Muscle layer of duodenum (tissue), 2 donors: Measurements from ENCODE around the gene APPL2.

Experiments used
- H3K27ac ChIP-seq: one replicate; pipeline ENCODE4 v1.7.0; 2013; ENCODE audit warnings: mild to moderate bottlenecking, low read length
- H3K27me3 ChIP-seq: one replicate; pipeline ENCODE4 v1.7.0; 2013; ENCODE audit warnings: low read depth, mild to moderate bottlenecking, control low read depth, low read length
- H3K36me3 ChIP-seq, 2 donors: one replicate each; pipeline ENCODE4 v1.7.0; 2013; ENCODE audit warnings: low read length in 2 of 2, control low read depth in 1 of 2, mild to moderate bottlenecking in 1 of 2; ENCODE audit not compliant: insufficient read depth in 2 of 2, control insufficient read depth in 1 of 2
- H3K4me1 ChIP-seq, 2 donors: one replicate each; pipeline ENCODE4 v1.7.0; 2013; ENCODE audit warnings: low read length in 2 of 2, mild to moderate bottlenecking in 2 of 2, control low read depth in 1 of 2, moderate library complexity in 1 of 2; ENCODE audit not compliant: insufficient read depth in 2 of 2, control insufficient read depth in 1 of 2
- H3K4me3 ChIP-seq, 2 donors: one replicate each; pipeline ENCODE4 v1.7.0; 2013; ENCODE audit warnings: low read length in 2 of 2, low read depth in 1 of 2, mild to moderate bottlenecking in 1 of 2
- H3K9me3 ChIP-seq, 2 donors: one replicate each; pipeline ENCODE4 v1.7.0; 2013; ENCODE audit warnings: low read length in 2 of 2, control low read depth in 1 of 2, mild to moderate bottlenecking in 1 of 2; ENCODE audit not compliant: control insufficient read depth in 1 of 2
- donor health status: healthy.

Gene APPL2

DNA sequence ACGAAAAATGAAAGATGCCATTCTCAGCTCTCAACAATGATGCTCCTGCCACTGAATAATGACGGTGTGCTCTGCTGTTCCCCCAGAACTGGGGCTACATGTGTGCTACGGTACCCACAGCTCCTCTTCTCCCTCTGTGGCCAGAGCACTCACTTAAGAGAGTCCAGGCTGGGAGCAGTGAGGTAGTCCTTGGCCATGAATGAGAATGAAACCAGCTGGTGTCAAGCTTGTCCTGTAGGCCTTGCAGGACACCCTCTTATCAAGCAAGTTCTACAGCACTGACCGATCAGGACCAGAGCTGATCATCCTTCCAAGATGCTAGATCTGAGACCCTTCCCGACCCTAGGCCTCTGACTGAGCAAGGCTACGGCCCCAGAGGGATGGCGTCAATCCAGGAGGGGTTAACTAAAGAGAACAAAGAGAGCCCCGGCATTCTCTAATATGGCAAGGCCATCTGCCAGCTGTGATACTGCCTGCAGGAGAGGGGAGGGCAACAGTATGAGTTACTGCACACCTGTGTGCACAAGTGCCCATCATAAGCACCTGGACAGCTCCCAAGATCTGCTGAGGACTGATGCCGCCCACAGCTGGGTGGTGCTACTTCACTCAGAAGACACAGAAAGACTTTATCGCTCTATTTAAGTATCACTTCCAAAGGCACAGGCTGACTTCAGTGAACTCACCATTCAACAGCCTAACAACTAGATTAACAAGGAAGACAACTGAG lies 30.5 kb downstream of the APPL2 start:
- H3K27me3 ChIP-seq: no peaks in the 10 kb centered on the region
- peaks cover 69 to 72% of the 10 kb centered on the region in 2 donors for H3K36me3 ChIP-seq
- peaks cover 0 to 7% of the 10 kb centered on the region in 2 donors for H3K4me1 ChIP-seq
- no peak overlapping the region for H3K27ac ChIP-seq
- no peaks in the 10 kb centered on the region for H3K9me3 ChIP-seq
- no peak overlapping the region for H3K4me3 ChIP-seq

- H3K9me3 ChIP-seq: no peaks in the 10 kb centered on the region
- H3K4me1 ChIP-seq: peaks cover 0 to 7% of the 10 kb centered on the region in 2 donors
- H3K4me3 ChIP-seq: no peak overlapping the region
- no peak overlapping the region for H3K27ac ChIP-seq
- no peaks in the 10 kb centered on the region for H3K27me3 ChIP-seq
- peaks cover 67 to 70% of the 10 kb centered on the region in 2 donors for H3K36me3 ChIP-seq
Observed at GRCh38 chr12:105204916-105205315, 31.1 kb downstream of the APPL2 start.

DNA sequence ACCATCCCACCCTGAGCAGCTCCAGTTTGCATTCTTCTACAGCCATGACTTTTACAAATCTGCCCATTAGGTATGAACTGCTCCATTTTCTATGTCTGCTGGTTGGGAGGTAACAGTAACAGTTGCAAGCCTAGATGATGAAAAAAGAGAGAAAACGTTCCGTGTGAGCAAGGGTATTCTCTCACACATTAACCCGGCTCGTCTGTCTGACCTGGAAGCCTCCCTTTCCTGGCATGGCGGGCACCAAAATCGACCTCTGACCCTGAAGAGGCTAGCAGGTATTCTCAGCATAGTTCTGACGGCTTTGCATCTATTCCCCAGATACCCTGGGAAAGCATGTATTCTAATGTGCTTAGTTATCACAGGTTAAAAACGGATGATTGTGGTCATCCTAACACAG lies 31.8 kb downstream of the APPL2 start:
- Histone ChIP-seq H3K27ac (no peak overlapping the region), H3K27me3 (no peaks in the 10 kb centered on the region), H3K4me1 (peaks cover 0 to 7% of the 10 kb centered on the region in 2 donors), H3K4me3 (no peak overlapping the region), H3K9me3 (no peaks in the 10 kb centered on the region), H3K36me3 (peaks cover 67 to 75% of the 10 kb centered on the region in 2 donors)

DNA sequence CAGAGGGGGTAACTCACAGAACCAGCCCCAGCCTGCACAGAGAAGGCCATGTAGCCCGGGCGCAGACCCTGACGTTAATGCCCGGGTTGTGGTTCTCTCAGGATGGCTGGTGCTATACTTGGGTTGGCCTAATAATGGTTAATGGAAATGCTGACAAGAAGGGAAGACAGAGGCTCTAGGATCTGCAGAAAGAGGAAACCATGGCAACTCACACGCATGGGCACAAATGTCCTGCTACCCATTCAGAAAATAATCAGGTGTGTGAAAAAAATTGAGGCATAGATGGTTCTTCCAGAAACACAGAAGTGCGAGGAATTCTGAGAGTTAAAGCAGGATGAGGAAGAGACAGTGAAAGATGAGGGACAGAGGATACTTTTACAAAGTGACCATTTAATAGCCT lies 33.8 kb downstream of the APPL2 start:
- no peaks in the 10 kb centered on the region for H3K9me3 ChIP-seq
- H3K27me3 ChIP-seq: no peaks in the 10 kb centered on the region
- H3K36me3 ChIP-seq: peaks cover 69 to 73% of the 10 kb centered on the region in 2 donors
- H3K4me1 ChIP-seq: peaks cover 0 to 7% of the 10 kb centered on the region in 2 donors
- no peak overlapping the region for H3K4me3 ChIP-seq
- no peak overlapping the region for H3K27ac ChIP-seq

DNA sequence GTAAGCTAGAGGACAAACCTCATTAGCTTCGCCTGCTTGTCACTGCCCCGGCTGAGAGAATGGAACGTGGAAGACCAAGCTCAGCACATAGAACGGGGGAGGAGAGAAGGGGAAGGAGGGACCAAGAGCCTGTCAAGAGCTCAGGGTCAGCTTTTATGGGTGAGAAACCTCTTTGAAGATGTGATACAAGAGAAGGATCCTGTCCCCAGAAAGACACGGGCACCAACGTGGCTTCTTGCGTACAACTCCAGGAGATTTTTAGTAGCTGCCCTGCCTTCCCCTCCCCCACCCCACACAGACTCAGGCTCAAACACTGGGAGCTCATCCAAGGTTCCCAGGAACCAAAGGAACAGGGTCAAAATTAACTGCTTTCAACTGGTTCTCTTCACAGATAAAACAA lies 34.7 kb downstream of the APPL2 start:
- no peak overlapping the region for H3K4me3 ChIP-seq
- no peaks in the 10 kb centered on the region for H3K27me3 ChIP-seq
- H3K27ac ChIP-seq: no peak overlapping the region
- no peaks in the 10 kb centered on the region for H3K9me3 ChIP-seq
- H3K36me3 ChIP-seq: peaks cover 61 to 73% of the 10 kb centered on the region in 2 donors
- peaks cover 0 to 7% of the 10 kb centered on the region in 2 donors for H3K4me1 ChIP-seq

DNA sequence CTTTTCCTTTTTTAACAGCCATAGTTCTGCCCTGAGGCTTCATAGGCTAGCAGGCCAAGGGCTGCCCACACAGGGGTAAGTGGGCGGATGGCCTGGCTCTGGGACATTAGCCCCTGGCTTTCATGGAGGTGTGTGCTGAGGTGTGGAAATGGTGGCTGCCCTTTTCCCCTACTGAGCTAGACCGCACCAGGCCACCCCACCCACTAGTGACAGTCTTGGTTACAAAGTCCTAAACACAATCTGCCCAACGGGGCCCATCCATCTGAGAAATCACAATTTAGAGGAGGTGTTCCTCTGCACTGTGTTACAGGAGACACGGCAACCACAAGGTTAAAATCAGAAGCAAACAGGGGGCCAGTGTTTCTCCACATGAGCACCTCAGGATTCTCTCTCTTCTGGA lies 35.6 kb downstream of the APPL2 start:
- Histone ChIP-seq H3K27ac (no peak overlapping the region), H3K4me1 (peaks cover 0 to 7% of the 10 kb centered on the region in 2 donors), H3K27me3 (no peaks in the 10 kb centered on the region), H3K4me3 (no peak overlapping the region), H3K36me3 (peaks cover 55 to 69% of the 10 kb centered on the region in 2 donors), H3K9me3 (no peaks in the 10 kb centered on the region)

DNA sequence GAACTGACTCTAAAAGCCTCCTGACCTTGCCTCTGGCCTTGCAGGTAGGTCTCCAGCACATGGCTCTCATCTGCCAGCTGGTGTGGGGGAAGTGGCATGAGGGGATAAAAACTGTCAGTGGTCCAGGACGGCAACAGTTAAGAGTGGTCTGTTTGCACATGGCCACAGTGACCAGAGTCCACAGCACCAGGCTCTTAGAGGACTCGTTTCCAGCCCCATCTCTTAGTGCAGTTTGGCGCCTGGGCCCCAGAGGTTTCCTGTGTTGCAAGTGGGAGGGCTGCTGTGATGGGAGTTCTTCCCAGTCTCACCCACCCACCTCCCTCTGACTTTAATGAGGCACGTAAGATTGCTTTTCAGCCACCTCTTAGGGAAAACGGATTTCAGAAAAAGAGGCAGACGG lies 37.0 kb downstream of the APPL2 start:
- Histone ChIP-seq H3K27me3 (no peaks in the 10 kb centered on the region), H3K27ac (no peak overlapping the region), H3K9me3 (no peaks in the 10 kb centered on the region), H3K36me3 (peaks cover 50 to 68% of the 10 kb centered on the region in 2 donors), H3K4me3 (no peak overlapping the region), H3K4me1 (peaks cover 0 to 7% of the 10 kb centered on the region in 2 donors)

DNA sequence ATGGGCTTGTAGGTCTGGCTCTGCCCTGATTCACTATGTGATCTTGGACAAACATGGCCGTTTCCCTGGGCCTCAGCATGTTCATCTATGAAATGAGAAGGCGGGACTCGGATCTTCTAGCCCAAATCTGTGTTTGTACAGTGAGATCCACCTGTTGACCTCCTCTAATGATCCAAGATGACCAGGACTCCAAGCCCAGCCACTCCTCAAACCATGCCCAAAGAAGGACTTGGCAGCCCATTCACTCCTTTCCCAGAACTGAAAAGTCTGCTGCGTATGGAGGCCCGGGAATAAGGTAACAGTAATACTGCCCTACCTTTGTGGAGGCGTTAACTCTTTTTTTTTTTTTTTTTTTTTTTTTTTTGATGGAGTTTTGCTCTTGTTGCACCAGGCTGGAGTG lies 39.9 kb downstream of the APPL2 start:
- H3K9me3 ChIP-seq: no peaks in the 10 kb centered on the region
- no peaks in the 10 kb centered on the region for H3K27me3 ChIP-seq
- H3K4me3 ChIP-seq: no peak overlapping the region
- peaks cover 50 to 73% of the 10 kb centered on the region in 2 donors for H3K36me3 ChIP-seq
- H3K4me1 ChIP-seq: no peaks in the 10 kb centered on the region
- H3K27ac ChIP-seq: no peak overlapping the region

DNA sequence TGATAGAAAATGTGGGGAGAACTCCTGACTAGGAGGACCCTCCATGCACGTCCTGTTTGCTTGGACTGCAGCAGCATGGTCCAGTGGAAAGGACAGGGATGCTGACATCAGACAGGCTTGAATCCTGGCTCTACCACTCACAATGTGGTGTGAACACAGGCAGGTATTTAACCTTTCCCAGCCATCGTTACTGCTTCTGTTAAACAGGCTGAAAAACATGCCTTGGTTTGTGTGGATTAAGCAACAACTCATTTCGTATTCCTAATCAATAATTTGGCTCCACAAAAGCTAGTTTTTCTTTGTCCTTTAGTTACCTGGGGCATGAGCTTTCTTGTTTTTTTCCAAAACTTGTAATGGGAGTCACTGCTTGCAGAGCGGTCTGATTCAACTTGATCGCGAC lies 41.0 kb downstream of the APPL2 start:
- H3K27ac ChIP-seq: no peak overlapping the region

GRCh38 chr12:105192624-105193225 lies 43.2 kb downstream of the APPL2 start:
- H3K4me1 ChIP-seq: no peaks in the 10 kb centered on the region
- no peak overlapping the region for H3K4me3 ChIP-seq
- no peak overlapping the region for H3K27ac ChIP-seq
- H3K36me3 ChIP-seq: peaks cover 60 to 86% of the 10 kb centered on the region in 2 donors
- H3K9me3 ChIP-seq: no peaks in the 10 kb centered on the region
- H3K27me3 ChIP-seq: no peaks in the 10 kb centered on the region

More for the DNA sequence above, 41.0 kb downstream of the APPL2 start:
- Histone ChIP-seq H3K4me3 (no peak overlapping the region), H3K4me1 (no peaks in the 10 kb centered on the region), H3K27me3 (no peaks in the 10 kb centered on the region), H3K9me3 (no peaks in the 10 kb centered on the region), H3K36me3 (peaks cover 56 to 81% of the 10 kb centered on the region in 2 donors)

DNA sequence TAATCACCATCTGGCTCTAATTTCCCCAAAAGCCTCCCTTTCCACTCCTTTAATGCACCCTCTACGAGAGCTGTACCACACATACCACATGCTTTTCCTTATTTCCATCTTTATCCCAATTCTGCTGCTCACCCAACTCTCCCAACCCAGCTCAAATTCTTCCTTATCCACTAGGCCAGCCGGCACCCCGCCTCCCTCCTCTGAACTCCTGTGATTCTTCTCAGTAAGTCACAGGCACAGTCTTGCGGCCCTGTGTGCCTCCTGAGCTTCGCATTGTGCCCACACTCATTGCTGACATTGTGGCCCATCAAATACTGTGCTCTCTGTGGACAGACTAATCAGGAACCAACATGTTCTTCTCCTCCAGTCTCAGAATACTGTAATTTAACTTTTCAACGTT lies 45.4 kb downstream of the APPL2 start:
- H3K36me3 ChIP-seq: peaks cover 69 to 74% of the 10 kb centered on the region in 2 donors
- no peaks in the 10 kb centered on the region for H3K27me3 ChIP-seq
- no peaks in the 10 kb centered on the region for H3K4me1 ChIP-seq
- no peaks in the 10 kb centered on the region for H3K9me3 ChIP-seq
- no peak overlapping the region for H3K4me3 ChIP-seq
- H3K27ac ChIP-seq: no peak overlapping the region
